GM21390 (cell line): ENCODE results near the gene POPDC2.
"Not testable (repeated sequence)": the region's sequence is repeated elsewhere in the genome, so short reads cannot be mapped to it uniquely, and the experiment has no call there.

Experiments
- ATAC-seq: cut with Tn5 transposase; IDR thresholded peaks from one replicate; pipeline ENCODE4 v1.9.1; 2021; ENCODE audit not compliant: unreplicated experiment

Gene POPDC2

GRCh38 chr3:119616056-119616455 is 44.3 kb downstream of the POPDC2 start:
- ATAC-seq, result no peak

GRCh38 chr3:119613872-119614271 is 46.5 kb downstream of the POPDC2 start:
- no peak for ATAC-seq

DNA sequence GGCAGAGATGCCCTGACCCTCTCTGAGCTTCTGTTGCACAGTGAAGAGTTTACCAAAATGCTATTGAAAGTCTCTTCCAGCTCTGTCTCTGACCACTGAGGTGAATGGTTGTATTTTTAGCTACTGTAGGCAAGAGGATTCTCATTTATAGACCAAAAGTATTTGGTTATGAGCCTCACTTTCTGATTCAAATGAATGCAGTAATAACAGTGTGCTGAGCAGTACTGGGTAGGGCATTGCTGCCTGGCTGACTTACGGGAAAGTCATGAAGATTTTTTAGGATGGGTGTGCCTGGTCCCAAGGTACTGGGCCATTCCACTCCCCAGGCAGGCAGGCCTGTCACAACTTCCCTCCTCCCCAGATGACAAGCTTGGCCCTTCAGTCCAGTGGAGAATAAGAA is 47.2 kb downstream of the POPDC2 start:
- no peak for ATAC-seq

GRCh38 chr3:119611664-119612063 is 48.7 kb downstream of the POPDC2 start:
- ATAC-seq, result no peak

- ATAC-seq, result no peak
Observed at GRCh38 chr3:119609301-119609700, 51.1 kb downstream of the POPDC2 start.

- no peak for ATAC-seq
Observed at GRCh38 chr3:119608405-119609000, 51.9 kb downstream of the POPDC2 start.

GRCh38 chr3:119604878-119605277 is 55.5 kb downstream of the POPDC2 start:
- ATAC-seq, result no peak

DNA sequence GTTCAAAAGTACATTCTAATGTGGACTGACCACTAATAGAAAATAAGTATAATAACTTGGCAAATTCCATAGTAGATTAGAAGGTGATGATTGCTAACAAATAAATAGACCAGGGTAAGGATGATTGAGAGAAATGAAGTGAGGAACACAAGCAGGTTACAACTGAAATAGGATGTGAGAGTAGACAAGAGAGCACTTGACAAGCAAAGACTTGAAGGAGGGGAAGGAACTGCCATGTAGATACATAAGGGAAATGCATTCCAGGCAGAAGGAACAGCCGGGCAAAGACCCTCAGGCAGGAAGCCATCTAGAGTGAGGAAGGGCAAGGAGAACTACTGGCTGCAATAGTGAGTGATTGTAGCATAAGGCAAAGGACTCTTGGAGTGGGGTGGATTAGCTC is 57.7 kb downstream of the POPDC2 start:
- no peak for ATAC-seq

DNA sequence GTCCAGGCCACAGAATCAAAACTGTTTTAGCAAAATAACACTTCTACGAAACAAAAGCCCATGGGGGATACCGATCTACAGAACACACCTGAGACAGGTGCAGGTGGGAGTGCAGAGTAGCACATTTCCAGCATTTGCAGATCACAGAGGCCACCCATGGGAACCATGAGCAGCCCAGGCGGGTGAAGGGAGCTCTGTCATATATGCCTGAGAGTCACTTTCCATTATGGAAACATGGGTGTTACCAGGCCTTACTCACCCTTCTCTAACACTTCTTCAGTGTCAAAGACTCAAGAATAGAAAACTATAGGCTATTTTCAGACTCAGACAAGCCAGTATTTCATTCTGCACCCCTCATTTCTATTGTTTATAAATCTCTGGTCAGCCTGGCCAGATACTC is 59.2 kb downstream of the POPDC2 start:
- no peak for ATAC-seq

- peak; percentile 61 for ATAC-seq
Observed at GRCh38 chr3:119600732-119601131, 59.7 kb downstream of the POPDC2 start.

DNA sequence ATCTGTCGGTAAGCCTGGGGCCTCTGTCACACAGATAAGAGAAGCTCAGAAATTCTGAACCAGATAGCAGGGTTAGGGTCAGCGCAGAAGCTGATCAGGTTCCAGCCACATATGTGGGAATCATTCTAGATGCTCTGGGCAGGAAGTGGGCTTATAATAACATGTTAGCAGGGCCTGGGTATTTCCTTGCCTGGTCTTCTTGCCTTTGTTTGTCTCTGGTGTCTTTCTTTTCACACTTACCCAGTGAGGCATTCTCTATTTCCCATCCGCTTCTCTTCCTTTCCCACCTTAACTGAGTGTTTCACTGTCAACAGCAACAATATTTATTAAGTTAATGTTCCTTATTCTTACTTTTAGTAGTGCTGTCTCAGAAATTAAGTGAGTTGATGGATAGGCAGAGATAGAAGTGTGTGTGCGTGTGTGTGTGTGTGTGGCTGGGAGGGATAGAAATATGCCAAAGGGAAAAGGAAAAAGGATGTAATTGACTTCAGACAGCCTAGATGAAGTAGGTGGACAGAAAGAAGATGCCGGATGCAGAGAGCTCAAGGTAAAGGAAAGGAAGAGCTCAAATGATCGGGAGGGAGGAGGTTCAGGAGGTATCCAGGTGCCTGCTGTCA is 60.7 kb downstream of the POPDC2 start:
- no peak for ATAC-seq

- ATAC-seq, result peak; percentile 47
Observed at GRCh38 chr3:119598410-119599098, 61.8 kb downstream of the POPDC2 start.

GRCh38 chr3:119597548-119598288 is 62.7 kb downstream of the POPDC2 start, which contains the start of gene PLA1A:
Gene PLA1A (plus strand): TSS chr3:119597885. CDS start chr3:119597914, 29 bp downstream.
- no peak for ATAC-seq

- ATAC-seq, result no peak
Observed at GRCh38 chr3:119596398-119596797, 64.0 kb downstream of the POPDC2 start.

DNA sequence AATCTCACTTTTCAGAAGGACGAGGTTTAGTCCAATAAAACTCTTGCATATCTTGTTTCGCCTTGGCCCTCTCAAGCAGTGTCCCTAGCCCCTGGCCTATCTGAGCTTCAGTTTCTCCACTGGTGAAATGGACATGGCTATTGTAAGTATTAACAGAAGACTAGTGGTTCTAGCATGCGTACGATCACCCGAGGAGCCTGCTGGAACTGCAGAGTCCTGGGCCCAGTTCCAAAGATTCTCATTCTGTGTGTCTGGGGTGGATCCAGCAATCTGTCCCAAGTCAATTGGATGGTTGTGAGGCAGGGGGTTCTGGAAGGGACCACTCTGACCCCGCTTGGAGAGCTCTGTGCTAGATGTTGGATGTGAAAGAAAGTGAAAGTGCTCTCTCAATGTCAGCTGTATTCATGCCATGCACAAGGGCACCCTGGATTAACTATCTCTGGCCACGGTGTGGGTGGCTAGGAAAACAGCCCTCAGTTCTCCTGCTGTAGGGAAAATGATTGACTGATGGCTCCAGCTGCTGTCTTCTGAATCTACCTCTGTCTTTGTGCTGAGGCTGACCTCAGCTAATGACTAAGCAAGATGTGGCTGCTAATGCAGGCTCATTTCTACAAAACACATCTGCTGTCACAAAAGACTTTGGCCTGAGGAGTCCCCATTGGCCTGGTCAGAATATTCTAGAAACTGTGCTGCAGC is 64.6 kb downstream of the POPDC2 start:
- no peak for ATAC-seq

DNA sequence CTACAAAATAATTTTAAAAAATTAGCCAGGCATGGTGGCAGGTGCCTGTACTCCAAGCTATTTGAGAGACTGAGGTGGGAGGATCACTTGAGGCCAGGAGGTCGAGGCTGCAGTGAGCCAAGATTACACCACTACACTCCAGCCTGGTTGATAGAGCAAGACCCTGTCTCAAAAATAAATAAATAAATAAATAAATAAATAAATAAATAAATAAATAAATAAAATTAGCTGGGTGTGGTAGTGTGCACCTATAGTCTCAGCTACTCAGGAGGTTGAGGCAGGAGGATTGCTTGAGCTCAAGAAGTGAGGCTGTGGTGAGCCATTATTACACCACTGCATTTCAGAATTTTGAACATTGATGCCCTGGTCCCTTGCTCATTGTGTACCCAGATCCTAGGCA is 65.5 kb downstream of the POPDC2 start:
- not testable (repeated sequence) for ATAC-seq

- no peak for ATAC-seq
Observed at GRCh38 chr3:119594066-119594465, 66.3 kb downstream of the POPDC2 start.

DNA sequence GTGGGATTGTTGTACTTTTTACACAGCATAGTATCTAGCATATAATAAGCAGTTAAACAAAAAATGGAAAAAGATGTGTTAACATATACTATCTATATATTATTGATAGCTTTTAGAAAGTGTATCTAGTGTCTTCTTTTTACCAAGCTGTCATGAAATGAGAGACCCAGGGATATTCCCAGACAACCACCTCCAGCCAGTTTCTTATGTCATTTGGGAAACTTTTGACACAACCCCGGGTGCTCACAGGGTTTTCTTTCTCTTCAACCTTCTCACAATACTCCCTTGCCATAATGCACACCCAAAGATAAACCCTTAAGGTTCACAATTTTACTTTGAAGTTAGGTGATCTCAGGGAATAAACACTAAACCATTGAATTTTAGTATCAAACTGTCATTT is 67.5 kb downstream of the POPDC2 start:
- ATAC-seq, result no peak
